Measurements from ENCODE around the gene BTBD9.

Gene BTBD9

GRCh38 chr6:38599261-38599660 is 40.5 kb downstream of the BTBD9 start:
- H3K27me3 ChIP-seq (ENCODE audit: insufficient read depth, low read length, poor library complexity): no peaks in the 10 kb centered on the region
- no peaks in the 10 kb centered on the region for H3K79me2 ChIP-seq (ENCODE audit: insufficient read depth, low read length)
- DNase-seq: no peak
- no peak overlapping the region for H3K4me3 ChIP-seq (ENCODE audit: low read depth in 1 of 2, low read length in 2 of 2)
- H2AFZ ChIP-seq (ENCODE audit: low read depth, low read length): no peak overlapping the region
- H4K20me1 ChIP-seq (ENCODE audit: insufficient read depth, low read length): 0 out of 2 replicates have a peak, but pooled peaks cover 2% of the 10 kb centered on the region
- H3K27ac ChIP-seq (ENCODE audit: low read length): no peak overlapping the region
- no peaks in the 10 kb centered on the region for H3K9me3 ChIP-seq (ENCODE audit: insufficient read depth, low read length, severe bottlenecking)
- no peaks in the 10 kb centered on the region for H3K4me1 ChIP-seq (ENCODE audit: insufficient read depth, low read length)
- no peak overlapping the region for H3K9ac ChIP-seq (ENCODE audit: low read depth, low read length)
- TF ChIP-seq CTCF (IDR thresholded peaks at IDR 0.05; ENCODE audit: borderline replicate concordance, extremely low read depth, low read length, poor library complexity, severe bottlenecking) (no peak), EZH2 (IDR thresholded peaks at IDR 0.05; ENCODE audit: borderline replicate concordance, low read depth, low read length, severe bottlenecking) (no peak)
- no peak for ATAC-seq (ENCODE audit: insufficient read depth, low read depth)
- no peaks in the 10 kb centered on the region for H3K36me3 ChIP-seq (ENCODE audit: insufficient read depth, low read length)
- H3K4me2 ChIP-seq (ENCODE audit: insufficient read depth, low read length): no peak overlapping the region

- Histone ChIP-seq H3K79me2 (ENCODE audit: insufficient read depth, low read length) (no peaks in the 10 kb centered on the region), H3K27ac (ENCODE audit: low read length) (no peak overlapping the region), H3K9ac (ENCODE audit: low read depth, low read length) (no peak overlapping the region), H2AFZ (ENCODE audit: low read depth, low read length) (no peak overlapping the region), H3K4me1 (ENCODE audit: insufficient read depth, low read length) (no peaks in the 10 kb centered on the region), H3K4me2 (ENCODE audit: insufficient read depth, low read length) (no peak overlapping the region), H4K20me1 (ENCODE audit: insufficient read depth, low read length) (no peaks in the 10 kb centered on the region), H3K27me3 (ENCODE audit: insufficient read depth, low read length, poor library complexity) (no peaks in the 10 kb centered on the region), H3K36me3 (ENCODE audit: insufficient read depth, low read length) (no peaks in the 10 kb centered on the region), H3K4me3 (ENCODE audit: low read depth in 1 of 2, low read length in 2 of 2) (no peak overlapping the region), H3K9me3 (ENCODE audit: insufficient read depth, low read length, severe bottlenecking) (no peaks in the 10 kb centered on the region)
- DNase-seq: no peak
- no peak for TF ChIP-seq EZH2 (IDR thresholded peaks at IDR 0.05; ENCODE audit: borderline replicate concordance, low read depth, low read length, severe bottlenecking)
- TF ChIP-seq CTCF (IDR thresholded peaks at IDR 0.05; ENCODE audit: borderline replicate concordance, extremely low read depth, low read length, poor library complexity, severe bottlenecking): no peak
- ATAC-seq (ENCODE audit: insufficient read depth, low read depth): no peak
Measured at GRCh38 chr6:38593998-38594665, 45.6 kb downstream of the BTBD9 start.

- Histone ChIP-seq H2AFZ (ENCODE audit: low read depth, low read length) (no peak overlapping the region), H3K36me3 (ENCODE audit: insufficient read depth, low read length) (no peaks in the 10 kb centered on the region), H3K79me2 (ENCODE audit: insufficient read depth, low read length) (no peaks in the 10 kb centered on the region), H3K27me3 (ENCODE audit: insufficient read depth, low read length, poor library complexity) (no peaks in the 10 kb centered on the region), H3K9me3 (ENCODE audit: insufficient read depth, low read length, severe bottlenecking) (no peaks in the 10 kb centered on the region), H3K4me3 (ENCODE audit: low read depth in 1 of 2, low read length in 2 of 2) (no peak overlapping the region), H4K20me1 (ENCODE audit: insufficient read depth, low read length) (no peaks in the 10 kb centered on the region), H3K4me2 (ENCODE audit: insufficient read depth, low read length) (no peak overlapping the region), H3K27ac (ENCODE audit: low read length) (no peak overlapping the region), H3K9ac (ENCODE audit: low read depth, low read length) (no peak overlapping the region), H3K4me1 (ENCODE audit: insufficient read depth, low read length) (no peaks in the 10 kb centered on the region)
- TF ChIP-seq EZH2 (IDR thresholded peaks at IDR 0.05; ENCODE audit: borderline replicate concordance, low read depth, low read length, severe bottlenecking) (no peak), CTCF (IDR thresholded peaks at IDR 0.05; ENCODE audit: borderline replicate concordance, extremely low read depth, low read length, poor library complexity, severe bottlenecking) (no peak)
- no peak for ATAC-seq (ENCODE audit: insufficient read depth, low read depth)
- no peak for DNase-seq
Measured at GRCh38 chr6:38593409-38593808, 46.3 kb downstream of the BTBD9 start.

Measured in DND-41 (cell line).